Peyer's patch (tissue), 4 donors: ENCODE results near the gene KBTBD12. TPM values are rescaled to one million over a fixed set of nuclear protein-coding genes. Genes with fewer than 3 reads are reported as not detected.

ENCODE experiments used
- DNase-seq, 3 donors: peaks; one replicate each; pipeline ENCODE4 v3.0.0-alpha.2; 2017 to 2019
- H3K27ac ChIP-seq, 4 donors: fragments of 200-600 bp; sonication (generic); one replicate each; pipeline ENCODE4 v1.5.1; 2016 to 2019
- H3K27me3 ChIP-seq, 2 donors: fragments of 200-600 bp; sonication (generic); one replicate each; pipeline ENCODE4 v1.5.1; 2019
- H3K36me3 ChIP-seq, 3 donors: fragments of 200-600 bp; sonication (generic); one replicate each; pipeline ENCODE4 v1.5.1; 2016 to 2019
- H3K4me1 ChIP-seq, 4 donors: fragments of 200-600 bp; sonication (generic); one replicate each; pipeline ENCODE4 v1.5.1; 2016 to 2019
- H3K4me3 ChIP-seq, 4 donors: fragments of 200-600 bp; sonication (generic); 1 replicate in 3 of 4; 2 replicates in 1 of 4; pipeline ENCODE4 v1.5.1; 2016 to 2019; ENCODE audit warnings: mild to moderate bottlenecking in 1 of 4
- H3K9me3 ChIP-seq, 4 donors: fragments of 200-600 bp; sonication (generic); one replicate each; pipeline ENCODE4 v1.5.1; 2016 to 2019; ENCODE audit warnings: mild to moderate bottlenecking in 1 of 4
- CTCF ChIP-seq, 6 experiments: fragments of 450-650 bp in 4 of 6; fragments of 200-600 bp in 2 of 6; sonication (generic) in 1 of 6; IDR thresholded peaks; one replicate each; pipeline ENCODE4 v1.5.1; 2017 to 2019; ENCODE audit warnings: antibody characterized with exemption in 6 of 6, mild to moderate bottlenecking in 3 of 6, moderate library complexity in 1 of 6
- POLR2A ChIP-seq, 2 donors: fragments of 450-650 bp; IDR thresholded peaks; one replicate each; pipeline ENCODE4 v1.5.1; 2017; ENCODE audit warnings: antibody characterized with exemption in 2 of 2, mild to moderate bottlenecking in 2 of 2, moderate library complexity in 2 of 2
- total RNA-seq, 4 donors: library from RNA; depleted of rRNA; stranded (reverse); fragments of >200 nt; gene quantifications; one replicate each; pipeline ENCODE4 v1.1.0, GENCODE V29; 2016

KBTBD12 gene
- total RNA-seq, 4 donors from 2014 or later: 1.5 to 3.5 (median 2.8) TPM

- no peak for DNase-seq
Measured at GRCh38 chr3:127964816-127965215, 49.8 kb downstream of the KBTBD12 start.

GRCh38 chr3:127967316-127967715, 52.3 kb downstream of the KBTBD12 start:
- no peak for DNase-seq
- no peaks in the 10 kb centered on the region for H3K9me3 ChIP-seq
- no peak overlapping the region for H3K27ac ChIP-seq
- TF ChIP-seq POLR2A (IDR thresholded peaks at IDR 0.05): no peak
- TF ChIP-seq CTCF (IDR thresholded peaks at IDR 0.05): no peak
- H3K27me3 ChIP-seq: no peaks in the 10 kb centered on the region
- H3K4me1 ChIP-seq: no peaks in the 10 kb centered on the region
- no peaks in the 10 kb centered on the region for H3K36me3 ChIP-seq
- no peak overlapping the region for H3K4me3 ChIP-seq

More at GRCh38 chr3:127964816-127965215, 49.8 kb downstream of the KBTBD12 start:
- H3K36me3 ChIP-seq: no peaks in the 10 kb centered on the region
- H3K27me3 ChIP-seq: no peaks in the 10 kb centered on the region
- no peak overlapping the region for H3K27ac ChIP-seq
- H3K4me3 ChIP-seq: no peak overlapping the region
- no peaks in the 10 kb centered on the region for H3K4me1 ChIP-seq
- no peaks in the 10 kb centered on the region for H3K9me3 ChIP-seq
- TF ChIP-seq CTCF (IDR thresholded peaks at IDR 0.05) (no peak), POLR2A (IDR thresholded peaks at IDR 0.05) (no peak)

- no peaks in the 10 kb centered on the region for H3K4me1 ChIP-seq
- DNase-seq: peak in 1 of 3 donors; percentile 61
- no peaks in the 10 kb centered on the region for H3K9me3 ChIP-seq
- TF ChIP-seq POLR2A (IDR thresholded peaks at IDR 0.05): no peak
- peak in 4 of 6 experiments; percentile 63 to 82 (median 80) for TF ChIP-seq CTCF (IDR thresholded peaks at IDR 0.05)
- H3K27ac ChIP-seq: no peak overlapping the region
- no peaks in the 10 kb centered on the region for H3K27me3 ChIP-seq
- no peak overlapping the region for H3K4me3 ChIP-seq
- H3K36me3 ChIP-seq: no peaks in the 10 kb centered on the region
Measured at GRCh38 chr3:127970966-127971592, 56.0 kb downstream of the KBTBD12 start.

- Histone ChIP-seq H3K36me3 (no peaks in the 10 kb centered on the region), H3K4me1 (no peaks in the 10 kb centered on the region), H3K27ac (no peak overlapping the region), H3K27me3 (no peaks in the 10 kb centered on the region), H3K9me3 (no peaks in the 10 kb centered on the region), H3K4me3 (no peak overlapping the region)
- TF ChIP-seq CTCF (IDR thresholded peaks at IDR 0.05): no peak
- TF ChIP-seq POLR2A (IDR thresholded peaks at IDR 0.05): no peak
- no peak for DNase-seq
Measured at GRCh38 chr3:127974226-127974625, 59.2 kb downstream of the KBTBD12 start.

GRCh38 chr3:127975153-127976029, 60.4 kb downstream of the KBTBD12 start:
- no peak for DNase-seq
- Histone ChIP-seq H3K4me3 (no peak overlapping the region), H3K9me3 (no peaks in the 10 kb centered on the region), H3K36me3 (no peaks in the 10 kb centered on the region), H3K4me1 (no peaks in the 10 kb centered on the region), H3K27ac (no peak overlapping the region), H3K27me3 (no peaks in the 10 kb centered on the region)
- TF ChIP-seq CTCF (IDR thresholded peaks at IDR 0.05) (no peak), POLR2A (IDR thresholded peaks at IDR 0.05) (no peak)
